ENCODE measurements around the gene EHBP1L1. TPM values are rescaled to one million over a fixed set of nuclear protein-coding genes. Genes with fewer than 3 reads are reported as not detected.

The EHBP1L1 gene
- total RNA-seq, 4 donors from 2014 or later, result 87.3 to 186 (median 110) TPM

- no peaks in the 10 kb centered on the region for H3K27me3 ChIP-seq
- H3K27ac ChIP-seq, result peak within 1 kb of the TSS; percentile 95 to 98 (median 98)
- peaks cover 0 to 72% (median 64%) of the 10 kb centered on the region in 4 donors for H3K4me1 ChIP-seq
- TF ChIP-seq POLR2A (IDR thresholded peaks at IDR 0.05) (peak in 1 of 2 donors; percentile 39), EP300 (IDR thresholded peaks at IDR 0.05) (peak; percentile 25 to 82), CTCF (IDR thresholded peaks at IDR 0.05) (peak in 1 of 5 experiments; percentile 28)
- H3K4me3 ChIP-seq, result peak within 1 kb of the TSS; percentile 55 to 64 (median 60)
- DNase-seq (ENCODE audit: low spot score in 2 of 2), result peak; percentile 70 to 80
- H3K9me3 ChIP-seq, result no peaks in the 10 kb centered on the region
- peaks cover 0 to 10% (median 0%) of the 10 kb centered on the region in 3 donors for H3K36me3 ChIP-seq
- WGBS, 2 donors, result 1% methylated on average over 68 of the region's 79 CpGs
Observed at GRCh38 chr11:65558002-65558929, 17.6 kb upstream of the EHBP1L1 start, which contains the start of gene LTBP3. Gene LTBP3, minus strand, starts transcription at chr11:65558359. Its CDS starts 400 bp downstream, at chr11:65557959.

GRCh38 chr11:65558930-65559509, 16.8 kb upstream of the EHBP1L1 start:
- no peak for DNase-seq (ENCODE audit: low spot score in 2 of 2)
- peaks cover 0 to 64% (median 57%) of the 10 kb centered on the region in 4 donors for H3K4me1 ChIP-seq
- peaks cover 0 to 2% (median 0%) of the 10 kb centered on the region in 3 donors for H3K36me3 ChIP-seq
- no peak for TF ChIP-seq CTCF (IDR thresholded peaks at IDR 0.05)
- TF ChIP-seq EP300 (IDR thresholded peaks at IDR 0.05), result peak in 1 of 2 donors; percentile 23
- TF ChIP-seq POLR2A (IDR thresholded peaks at IDR 0.05), result no peak
- WGBS, 2 donors, result 16 to 27% methylated on average over 7 to 11 of the region's 19 CpGs
- H3K27ac ChIP-seq, result peak overlapping the region; percentile 95 to 98 (median 98)
- H3K27me3 ChIP-seq, result no peaks in the 10 kb centered on the region
- H3K9me3 ChIP-seq, result no peaks in the 10 kb centered on the region
- peak overlapping the region; percentile 55 to 64 (median 60) for H3K4me3 ChIP-seq

- Histone ChIP-seq H3K9me3 (no peaks in the 10 kb centered on the region), H3K36me3 (no peaks in the 10 kb centered on the region), H3K27me3 (no peaks in the 10 kb centered on the region), H3K4me1 (peaks cover 0 to 59% (median 53%) of the 10 kb centered on the region in 4 donors), H3K27ac (peak overlapping the region; percentile 95 to 98 (median 98)), H3K4me3 (no peak overlapping the region)
- TF ChIP-seq CTCF (IDR thresholded peaks at IDR 0.05), result no peak
- no peak for TF ChIP-seq EP300 (IDR thresholded peaks at IDR 0.05)
- TF ChIP-seq POLR2A (IDR thresholded peaks at IDR 0.05), result no peak
- DNase-seq (ENCODE audit: low spot score in 2 of 2), result no peak
- 63 to 65% methylated on average over 5 of the region's 5 CpGs for WGBS, 2 donors
Observed at GRCh38 chr11:65559535-65559934, 16.3 kb upstream of the EHBP1L1 start.

GRCh38 chr11:65559951-65560537, 15.8 kb upstream of the EHBP1L1 start:
- TF ChIP-seq CTCF (IDR thresholded peaks at IDR 0.05) (no peak), POLR2A (IDR thresholded peaks at IDR 0.05) (no peak), EP300 (IDR thresholded peaks at IDR 0.05) (no peak)
- no peak overlapping the region for H3K4me3 ChIP-seq
- DNase-seq (ENCODE audit: low spot score in 2 of 2), result no peak
- H3K36me3 ChIP-seq, result no peaks in the 10 kb centered on the region
- no peaks in the 10 kb centered on the region for H3K27me3 ChIP-seq
- H3K27ac ChIP-seq, result peak overlapping the region; percentile 95 to 98 (median 98)
- no peaks in the 10 kb centered on the region for H3K9me3 ChIP-seq
- WGBS, 2 donors, result 32 to 38% methylated on average over 5 of the region's 5 CpGs
- H3K4me1 ChIP-seq, result peaks cover 0 to 54% (median 49%) of the 10 kb centered on the region in 4 donors

Data from tibial nerve (tissue), 4 donors.